Endothelial cell of hepatic sinusoid (primary cell): Measurements from ENCODE around the gene PHF12.

Experiments
- in situ Hi-C: cut with HindIII; loops from 2 replicates; pipeline ENCODE4 v1.10.0; 2017; ENCODE audit warnings: low sequenced_read_pairs

The PHF12 gene

GRCh38 chr17:28956112-28956511 lies 4.8 kb upstream of the PHF12 start:
- in situ Hi-C loops: loop anchor here (5.0 to 10.0 kb wide), 2 partner anchors 229 to 259 kb away; partner anchors contain the start of genes NEK8 and TLCD1

GRCh38 chr17:28955408-28955807 lies 4.1 kb upstream of the PHF12 start:
- in situ Hi-C loops: loop anchor here (5.0 to 10.0 kb wide), 2 partner anchors 228 to 259 kb away; partner anchors contain the start of genes NEK8 and TLCD1

- in situ Hi-C loops: loop anchor here (5.0 to 10.0 kb wide), 2 partner anchors 228 to 260 kb away; partner anchors contain the start of genes NEK8 and TLCD1
Observed at GRCh38 chr17:28954886-28955285, 3.6 kb upstream of the PHF12 start.

GRCh38 chr17:28953444-28954118 lies 2.3 kb upstream of the PHF12 start:
- in situ Hi-C loops: loop anchor here (10.0 kb wide), 1 partner anchor 261 kb away; no protein-coding TSS in a partner anchor

GRCh38 chr17:28951991-28952975 lies 965 bp upstream of the PHF12 start:
- in situ Hi-C loops: loop anchor here (10.0 kb wide), 1 partner anchor 263 kb away; no protein-coding TSS in a partner anchor

GRCh38 chr17:28950752-28951427 lies 428 bp downstream of the PHF12 start:
- in situ Hi-C loops: loop anchor here (10.0 kb wide), 1 partner anchor 264 kb away; no protein-coding TSS in a partner anchor

- in situ Hi-C loops: loop anchor here (10.0 kb wide), 1 partner anchor 265 kb away; no protein-coding TSS in a partner anchor
Observed at GRCh38 chr17:28950017-28950751, 1.1 kb downstream of the PHF12 start.

- in situ Hi-C loops: loop anchor here (10.0 kb wide), 1 partner anchor 265 kb away; no protein-coding TSS in a partner anchor
Observed at GRCh38 chr17:28949185-28950016, 1.9 kb downstream of the PHF12 start.

- in situ Hi-C loops: no loop called here
Observed at GRCh38 chr17:28948873-28949184, 2.5 kb downstream of the PHF12 start.

- in situ Hi-C loops: no loop called here
Observed at GRCh38 chr17:28948342-28948741, 3.0 kb downstream of the PHF12 start.

- in situ Hi-C loops: no loop called here
Observed at GRCh38 chr17:28947639-28948038, 3.7 kb downstream of the PHF12 start.

- in situ Hi-C loops: no loop called here
Observed at GRCh38 chr17:28946239-28946638, 5.1 kb downstream of the PHF12 start.

- in situ Hi-C loops: no loop called here
Observed at GRCh38 chr17:28944862-28945741, 6.2 kb downstream of the PHF12 start.

GRCh38 chr17:28944343-28944742 lies 7.0 kb downstream of the PHF12 start:
- in situ Hi-C loops: no loop called here

- in situ Hi-C loops: no loop called here
Observed at GRCh38 chr17:28942925-28943324, 8.4 kb downstream of the PHF12 start.

GRCh38 chr17:28941251-28941650 lies 10.1 kb downstream of the PHF12 start:
- in situ Hi-C loops: no loop called here

GRCh38 chr17:28940675-28941074 lies 10.6 kb downstream of the PHF12 start:
- in situ Hi-C loops: no loop called here

- in situ Hi-C loops: no loop called here
Observed at GRCh38 chr17:28940142-28940541, 11.2 kb downstream of the PHF12 start.
